Measurements from ENCODE around the gene PRPF19. TPM values are rescaled to one million over a fixed set of nuclear protein-coding genes. Genes with fewer than 3 reads are reported as not detected.

Gene PRPF19
- total and polyA plus RNA-seq, 10 of the 15 experiments (the other 5 are each of a cell fraction or from before 2014, with no cell fraction given) = 8.7 to 170 (median 61.3) TPM

DNA sequence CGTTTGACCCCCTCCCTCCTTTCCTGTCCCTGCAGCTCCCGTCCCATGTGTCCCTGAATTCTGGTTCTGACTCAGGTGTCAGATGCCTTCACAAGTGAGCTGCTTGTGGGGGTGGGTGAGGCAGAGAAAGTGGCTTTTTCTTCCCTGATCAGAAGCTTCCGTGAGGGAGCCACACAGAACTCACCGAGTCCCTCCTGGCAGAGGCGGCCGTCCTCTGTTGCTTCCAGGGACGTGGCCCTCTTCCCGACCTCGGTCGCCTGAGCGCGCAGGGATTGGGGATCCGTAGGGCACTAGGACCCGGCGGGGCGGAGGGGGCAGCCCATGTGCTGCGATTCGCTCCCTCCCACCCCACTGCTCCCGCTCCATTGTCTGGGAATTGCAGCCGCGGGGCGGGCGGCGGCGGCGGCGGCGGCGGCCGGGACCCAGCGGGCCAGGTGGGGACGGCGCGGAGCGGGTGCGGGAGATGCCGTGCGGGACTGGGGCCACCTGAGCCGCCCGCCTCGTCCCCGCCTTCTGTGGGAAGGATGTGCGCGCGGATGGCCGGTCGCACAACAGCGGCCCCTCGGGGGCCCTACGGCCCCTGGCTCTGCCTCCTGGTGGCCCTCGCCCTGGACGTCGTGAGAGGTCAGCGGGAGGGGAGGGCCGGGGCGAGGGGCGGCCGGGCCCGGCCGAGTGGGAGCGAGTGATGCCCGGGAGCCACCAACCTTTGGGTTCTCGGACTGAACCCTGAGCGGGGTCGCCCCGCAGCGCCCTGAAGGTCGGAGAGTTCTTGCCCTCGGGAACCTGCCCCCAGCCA lies 17.9 kb upstream of the PRPF19 start, which contains the start of gene TMEM132A (continued):
- TF ChIP-seq, protein P1, sequence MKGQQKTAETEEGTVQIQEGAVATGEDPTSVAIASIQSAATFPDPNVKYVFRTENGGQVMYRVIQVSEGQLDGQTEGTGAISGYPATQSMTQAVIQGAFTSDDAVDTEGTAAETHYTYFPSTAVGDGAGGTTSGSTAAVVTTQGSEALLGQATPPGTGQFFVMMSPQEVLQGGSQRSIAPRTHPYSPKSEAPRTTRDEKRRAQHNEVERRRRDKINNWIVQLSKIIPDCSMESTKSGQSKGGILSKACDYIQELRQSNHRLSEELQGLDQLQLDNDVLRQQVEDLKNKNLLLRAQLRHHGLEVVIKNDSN (IDR thresholded peaks at IDR 0.05; ENCODE audit: borderline replicate concordance, extremely low read length, insufficient read depth, low read depth, low read length) = peak; percentile 20
- TF ChIP-seq RBBP5 (conservative IDR thresholded peaks at IDR 0.05) = no peak
- TF ChIP-seq ZBED1 (IDR thresholded peaks at IDR 0.05; ENCODE audit: borderline replicate concordance) = peak; percentile 30; the same call in 1 of the 2 replicates
- peak in 1 of 2 experiments; percentile 73; a peak in 2 of 3 replicates for TF ChIP-seq EGR1 (IDR thresholded peaks at IDR 0.05; ENCODE audit: borderline replicate concordance in 1 of 2, low read depth in 2 of 2, low read length in 2 of 2)
- TF ChIP-seq, protein P2, sequence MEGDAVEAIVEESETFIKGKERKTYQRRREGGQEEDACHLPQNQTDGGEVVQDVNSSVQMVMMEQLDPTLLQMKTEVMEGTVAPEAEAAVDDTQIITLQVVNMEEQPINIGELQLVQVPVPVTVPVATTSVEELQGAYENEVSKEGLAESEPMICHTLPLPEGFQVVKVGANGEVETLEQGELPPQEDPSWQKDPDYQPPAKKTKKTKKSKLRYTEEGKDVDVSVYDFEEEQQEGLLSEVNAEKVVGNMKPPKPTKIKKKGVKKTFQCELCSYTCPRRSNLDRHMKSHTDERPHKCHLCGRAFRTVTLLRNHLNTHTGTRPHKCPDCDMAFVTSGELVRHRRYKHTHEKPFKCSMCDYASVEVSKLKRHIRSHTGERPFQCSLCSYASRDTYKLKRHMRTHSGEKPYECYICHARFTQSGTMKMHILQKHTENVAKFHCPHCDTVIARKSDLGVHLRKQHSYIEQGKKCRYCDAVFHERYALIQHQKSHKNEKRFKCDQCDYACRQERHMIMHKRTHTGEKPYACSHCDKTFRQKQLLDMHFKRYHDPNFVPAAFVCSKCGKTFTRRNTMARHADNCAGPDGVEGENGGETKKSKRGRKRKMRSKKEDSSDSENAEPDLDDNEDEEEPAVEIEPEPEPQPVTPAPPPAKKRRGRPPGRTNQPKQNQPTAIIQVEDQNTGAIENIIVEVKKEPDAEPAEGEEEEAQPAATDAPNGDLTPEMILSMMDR (IDR thresholded peaks at IDR 0.05 in 2 of 3, conservative IDR thresholded peaks at IDR 0.05 in 1 of 3; ENCODE audit: control insufficient read depth in 2 of 3, extremely low read depth in 1 of 3, insufficient read depth in 1 of 3, low read depth in 3 of 3, low read length in 3 of 3) = 0 out of 6 replicates have a peak, but pooled peaks of 1 of the 3 experiments have one; percentile 1
- TF ChIP-seq HDGF (IDR thresholded peaks at IDR 0.05) = 0 out of 2 replicates have a peak, but pooled peaks have one; percentile 48
- TF ChIP-seq, protein P3, sequence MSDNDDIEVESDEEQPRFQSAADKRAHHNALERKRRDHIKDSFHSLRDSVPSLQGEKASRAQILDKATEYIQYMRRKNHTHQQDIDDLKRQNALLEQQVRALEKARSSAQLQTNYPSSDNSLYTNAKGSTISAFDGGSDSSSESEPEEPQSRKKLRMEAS (IDR thresholded peaks at IDR 0.05; ENCODE audit: low read depth, low read length) = peak; percentile 42; the same call in 1 of the 2 replicates
- TF ChIP-seq BHLHE40 (IDR thresholded peaks at IDR 0.05; ENCODE audit: borderline replicate concordance in 1 of 2, low read depth in 2 of 2, low read length in 1 of 2) = peak in 1 of 2 experiments; percentile 59; a peak in 2 of 4 replicates
- TF ChIP-seq, protein P4, sequence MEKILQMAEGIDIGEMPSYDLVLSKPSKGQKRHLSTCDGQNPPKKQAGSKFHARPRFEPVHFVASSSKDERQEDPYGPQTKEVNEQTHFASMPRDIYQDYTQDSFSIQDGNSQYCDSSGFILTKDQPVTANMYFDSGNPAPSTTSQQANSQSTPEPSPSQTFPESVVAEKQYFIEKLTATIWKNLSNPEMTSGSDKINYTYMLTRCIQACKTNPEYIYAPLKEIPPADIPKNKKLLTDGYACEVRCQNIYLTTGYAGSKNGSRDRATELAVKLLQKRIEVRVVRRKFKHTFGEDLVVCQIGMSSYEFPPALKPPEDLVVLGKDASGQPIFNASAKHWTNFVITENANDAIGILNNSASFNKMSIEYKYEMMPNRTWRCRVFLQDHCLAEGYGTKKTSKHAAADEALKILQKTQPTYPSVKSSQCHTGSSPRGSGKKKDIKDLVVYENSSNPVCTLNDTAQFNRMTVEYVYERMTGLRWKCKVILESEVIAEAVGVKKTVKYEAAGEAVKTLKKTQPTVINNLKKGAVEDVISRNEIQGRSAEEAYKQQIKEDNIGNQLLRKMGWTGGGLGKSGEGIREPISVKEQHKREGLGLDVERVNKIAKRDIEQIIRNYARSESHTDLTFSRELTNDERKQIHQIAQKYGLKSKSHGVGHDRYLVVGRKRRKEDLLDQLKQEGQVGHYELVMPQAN (conservative IDR thresholded peaks at IDR 0.05) = 0 out of 2 replicates have a peak, but pooled peaks have one; percentile 50
- TF ChIP-seq EED (IDR thresholded peaks at IDR 0.05; ENCODE audit: low read depth) = peak; percentile 52
- TF ChIP-seq POLR2A (IDR thresholded peaks at IDR 0.05; ENCODE audit: low read depth, low read length) = 0 out of 2 replicates have a peak, but pooled peaks have one; percentile 31

Measured in GM12878 (cell line).